ENCODE measurements around the gene GEMIN8. TPM values are rescaled to one million over a fixed set of nuclear protein-coding genes. Genes with fewer than 3 reads are reported as not detected.

GEMIN8 gene
- total RNA-seq, 1 donor from 2014 or later: 13.4 TPM

Other genes with a start within 250 kb of the GEMIN8 start
- gene GPM6B, start 212.8 kb downstream of the GEMIN8 start, total RNA-seq: not detected in 2 replicates

Measured in T-helper 2 cell treated with Interferon-gamma antibody and Interleukin-4, amounts not matched to agents 100 ng/mL and 5 ng/mL, for 36 hours (primary cell).